Cerebellar nuclear complex (tissue), 1 donor: ENCODE results near the gene NEDD8.

Source experiments
- DNase-seq, 2 experiments: peaks; one replicate each; lab custom pipeline; 2025; lab: John Stamatoyannopoulos, UW

NEDD8 gene

GRCh38 chr14:24179961-24180796 is 52.0 kb downstream of the NEDD8 start:
- DNase-seq = no peak

GRCh38 chr14:24179294-24179960 is 52.7 kb downstream of the NEDD8 start:
- DNase-seq = no peak

GRCh38 chr14:24178399-24179178 is 53.6 kb downstream of the NEDD8 start:
- DNase-seq = no peak

GRCh38 chr14:24177891-24178290 is 54.3 kb downstream of the NEDD8 start:
- DNase-seq = no peak

GRCh38 chr14:24177041-24177825 is 54.9 kb downstream of the NEDD8 start:
- DNase-seq = no peak

- no peak for DNase-seq
Measured at GRCh38 chr14:24176599-24176998, 55.6 kb downstream of the NEDD8 start.

- DNase-seq = no peak
Measured at GRCh38 chr14:24172871-24173281, 59.3 kb downstream of the NEDD8 start.

- DNase-seq = no peak
Measured at GRCh38 chr14:24172261-24172860, 59.8 kb downstream of the NEDD8 start.

GRCh38 chr14:24171422-24172260 is 60.5 kb downstream of the NEDD8 start, which contains the start of gene REC8:
Gene REC8 (plus strand): TSS chr14:24172080. CDS start chr14:24172553, 473 bp downstream.
- DNase-seq = peak; percentile 85 to 92

GRCh38 chr14:24167469-24168114 is 64.6 kb downstream of the NEDD8 start:
- DNase-seq = no peak
